GM12878 (cell line): ENCODE data around the gene EPB41L4A. TPM values are rescaled to one million over a fixed set of nuclear protein-coding genes. Genes with fewer than 3 reads are reported as not detected.

Source experiments
- ATAC-seq: fragments of 200-7000 bp; cut with Tn5 transposase; 3 replicates; pipeline ENCODE4 v1.9.1; 2020; ENCODE audit warnings: mild to moderate bottlenecking, moderate library complexity
- BruUV-seq: library from RNA; stranded (reverse); fragments of 400-500 nt; replicated peaks from 2 replicates; lab custom pipeline; 2021; lab: Mats Ljungman, UMichigan
- CTCF ChIA-PET: fragments of 300-600 bp; sonication (Branson Sonifier 250); formaldehyde crosslinking; extraction: SDS; loops from one replicate; lab custom pipeline; 2021; ENCODE audit warnings: inconsistent platforms; lab: Yijun Ruan, JAX
- POLR2A ChIA-PET: fragments of 350-600 bp; formaldehyde crosslinking; extraction: SDS; loops from one replicate; lab custom pipeline; 2021; ENCODE audit warnings: inconsistent platforms; lab: Charles Lee
- RAD21 ChIA-PET: fragments of 300-600 bp; sonication (Branson Sonifier 250); formaldehyde crosslinking; loops from one replicate; lab custom pipeline; 2023; ENCODE audit warnings: antibody characterized with exemption; ENCODE audit not compliant: unreplicated experiment; lab: Charles Lee
- SMC1A ChIA-PET: fragments of 300-600 bp; sonication (Branson Sonifier 250); formaldehyde crosslinking; loops from one replicate; lab custom pipeline; 2023; ENCODE audit not compliant: unreplicated experiment, uncharacterized antibody; lab: Charles Lee
- DNase-seq: peaks from one replicate; pipeline ENCODE4 v3.0.0-alpha.2; 2011; ENCODE audit warnings: low read depth, low spot score
- FAIRE-seq: peaks from 3 replicates; lab custom pipeline; 2011; peaks lifted over from hg19 to GRCh38; lab: Jason Lieb, UNC
- H2AFZ ChIP-seq: 2 replicates; pipeline ENCODE4 v1.6.0; 2011; ENCODE audit warnings: low read depth, low read length, control low read depth; ENCODE audit not compliant: control insufficient read depth
- H3K27ac ChIP-seq: 2 replicates; pipeline ENCODE4 v1.5.1; 2011; ENCODE audit warnings: control low read depth; ENCODE audit not compliant: control insufficient read depth, insufficient read depth
- H3K27me3 ChIP-seq, 2 experiments: replicated peaks in 1 of 2; 2 replicates each; pipeline versions ENCODE4 v1.6.0 to v1.6.1; 2011; ENCODE audit warnings: low read length in 1 of 2; ENCODE audit not compliant: control insufficient read depth in 2 of 2, insufficient read depth in 2 of 2
- H3K36me3 ChIP-seq, 2 experiments: 2 replicates each; pipeline ENCODE4 v1.5.1; 2011; ENCODE audit warnings: low read length in 1 of 2; ENCODE audit not compliant: control insufficient read depth in 2 of 2, insufficient read depth in 2 of 2
- H3K4me1 ChIP-seq: 2 replicates; pipeline ENCODE4 v1.6.1; 2011; ENCODE audit warnings: mild to moderate bottlenecking, low read length, moderate library complexity, mixed read lengths; ENCODE audit not compliant: control insufficient read depth, insufficient read depth
- H3K4me2 ChIP-seq: 2 replicates; pipeline ENCODE4 v1.6.0; 2011; ENCODE audit warnings: control low read depth; ENCODE audit not compliant: control insufficient read depth, insufficient read depth
- H3K4me3 ChIP-seq: fragments of 200-600 bp; sonication (generic); 2 replicates; pipeline ENCODE4 v1.5.1; 2016
- H3K79me2 ChIP-seq: 2 replicates; pipeline ENCODE4 v1.6.0; 2011; ENCODE audit warnings: low read length; ENCODE audit not compliant: control insufficient read depth, insufficient read depth
- H3K9ac ChIP-seq: 2 replicates; pipeline ENCODE4 v1.8.0; 2011; ENCODE audit warnings: low read length, control low read depth, mixed read lengths; ENCODE audit not compliant: control insufficient read depth, insufficient read depth
- H3K9me3 ChIP-seq: replicated peaks from 3 replicates; pipeline ENCODE4 v1.5.1; 2011; ENCODE audit warnings: mild to moderate bottlenecking, low read length; ENCODE audit not compliant: control insufficient read depth, insufficient read depth
- H4K20me1 ChIP-seq: 2 replicates; pipeline ENCODE4 v1.6.0; 2011; ENCODE audit not compliant: control insufficient read depth, insufficient read depth
- BRCA1 ChIP-seq: IDR thresholded peaks from 2 replicates; pipeline ENCODE4 v1.6.1; 2011; ENCODE audit warnings: low read depth, low read length, improper control_type of control experiment
- CBFB ChIP-seq: IDR thresholded peaks from 2 replicates; pipeline ENCODE4 v1.6.1; 2016; ENCODE audit warnings: antibody characterized with exemption, low read depth
- CHD1 ChIP-seq: IDR thresholded peaks from 2 replicates; pipeline ENCODE4 v1.6.1; 2012; ENCODE audit warnings: low read depth, low read length, improper control_type of control experiment
- CREM ChIP-seq: IDR thresholded peaks from 2 replicates; pipeline ENCODE4 v1.6.1; 2014; ENCODE audit warnings: antibody characterized with exemption, low read depth
- GABPA ChIP-seq: IDR thresholded peaks from 2 replicates; pipeline ENCODE4 v1.6.1; 2014; ENCODE audit warnings: antibody characterized with exemption, low read depth, mild to moderate bottlenecking, inconsistent platforms
- NFXL1 ChIP-seq: fragments of 450-650 bp; IDR thresholded peaks from 2 replicates; pipeline ENCODE4 v1.6.1; 2017; ENCODE audit warnings: antibody characterized with exemption, mild to moderate bottlenecking, borderline replicate concordance
- NR2C2 ChIP-seq: IDR thresholded peaks from 2 replicates; pipeline ENCODE4 v1.6.1; 2011; ENCODE audit warnings: borderline replicate concordance, low read depth; ENCODE audit not compliant: control insufficient read depth, insufficient read length
- SMC3 ChIP-seq: IDR thresholded peaks from 2 replicates; pipeline ENCODE4 v1.6.1; 2011; ENCODE audit warnings: low read length, improper control_type of control experiment, borderline replicate concordance
- TAF1 ChIP-seq: IDR thresholded peaks from 2 replicates; pipeline ENCODE4 v1.6.1; 2011; ENCODE audit warnings: mild to moderate bottlenecking, low read depth, low read length, borderline replicate concordance
- ZNF207 ChIP-seq: fragments of 450-650 bp; IDR thresholded peaks from 2 replicates; pipeline ENCODE4 v1.6.1; 2014; ENCODE audit warnings: antibody characterized with exemption, mild to moderate bottlenecking, borderline replicate concordance
- WGBS: methylation state at CpG from one replicate; pipeline ENCODE4 v1.1.6; 2016; ENCODE audit warnings: low lambda C conversion rate; ENCODE audit not compliant: insufficient replicate concordance, insufficient coverage; ENCODE audit errors: missing lambda C conversion rate; 5-methylcytosine and 5-hydroxymethylcytosine counted together
- in situ Hi-C: fragments of 300-500 bp; cut with MboI; formaldehyde crosslinking; loops from 9 replicates; pipeline ENCODE4 v1.14.3; 2018; ENCODE audit warnings: mixed read lengths
- intact Hi-C: fragments of 100-400 bp; cut with micrococcal nuclease; formaldehyde crosslinking; loops from one replicate; pipeline ENCODE4 v1.14.2; 2022; ENCODE audit not compliant: unreplicated experiment
- polyA plus RNA-seq, 11 experiments: library from polyadenylated mRNA; depleted of rRNA in 4 of 11; unstranded in 6 of 11; stranded (reverse) in 5 of 11; fragments of >200 nt; fragmentation: Nextera tagmentation in 4 of 11; fragmentation: Illumina TruSeq in 1 of 11; extraction: Ambion mirVana in 4 of 11; extraction: Trizol in 1 of 11; gene quantifications; 1 replicate in 1 of 11; 2 replicates in 10 of 11; pipeline versions ENCODE4 v1.2.1 to v1.2.3, GENCODE V29; 2011 to 2016; ENCODE audit warnings: inconsistent platforms in 2 of 11, missing spikeins in 2 of 11, low read depth in 1 of 11
- total RNA-seq, 4 experiments: library from RNA; depleted of rRNA in 3 of 4; stranded (reverse); fragments of >200 nt in 3 of 4; fragmentation: Illumina TruSeq in 1 of 4; extraction: Trizol in 1 of 4; gene quantifications; 2 replicates each; pipeline versions ENCODE4 v1.2.1 to v1.2.3, GENCODE V29; 2013 to 2021
- TF ChIP-seq, protein P1 (sequence below): fragments of 450-650 bp; IDR thresholded peaks from 2 replicates; pipeline ENCODE4 v1.6.1; 2017; ENCODE audit warnings: mild to moderate bottlenecking, moderate library complexity
- TF ChIP-seq, protein P2 (sequence below), 3 experiments: IDR thresholded peaks in 2 of 3; conservative IDR thresholded peaks in 1 of 3; 2 replicates each; pipeline ENCODE4 v1.5.1; 2011; ENCODE audit warnings: low read depth in 3 of 3, low read length in 3 of 3, mild to moderate bottlenecking in 3 of 3, control low read depth in 2 of 3, moderate library complexity in 2 of 3, inconsistent platforms in 1 of 3, mixed read lengths in 1 of 3; ENCODE audit not compliant: control insufficient read depth in 2 of 3, insufficient read depth in 1 of 3; ENCODE audit errors: extremely low read depth in 1 of 3
- TF ChIP-seq, protein P3 (sequence below): fragments of 150-350 bp; IDR thresholded peaks from 2 replicates; pipeline ENCODE4 v1.6.1; 2016; ENCODE audit warnings: low read depth, low read length
- TF ChIP-seq, protein P4 (sequence below): fragments of 450-650 bp; IDR thresholded peaks from 2 replicates; pipeline ENCODE4 v1.6.1; 2017; ENCODE audit warnings: borderline replicate concordance

Gene EPB41L4A
- total and polyA plus RNA-seq, 10 of the 15 experiments (the other 5 are each of a cell fraction or from before 2014, with no cell fraction given), result 0.10 to 0.67 (median 0.30) TPM

DNA sequence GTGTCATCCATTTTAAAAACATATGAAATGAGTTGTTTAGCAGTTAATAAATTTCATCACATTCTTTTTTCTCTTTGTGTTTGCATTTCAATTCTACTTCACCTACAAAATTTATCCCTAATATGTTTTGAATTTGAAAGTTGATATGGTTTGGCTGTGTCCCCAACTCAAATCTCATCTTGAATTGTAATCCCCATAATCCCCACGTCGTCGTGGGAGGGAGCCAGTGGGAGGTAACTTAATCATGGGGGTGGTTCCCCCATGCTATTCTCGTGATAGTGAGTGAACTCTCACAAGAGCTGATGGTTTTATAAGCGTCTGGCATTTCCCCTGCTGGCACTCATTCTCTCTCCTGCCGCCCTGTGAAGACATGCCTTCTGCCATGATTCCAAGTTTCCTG, 200.1 kb downstream of the EPB41L4A start:
- Histone ChIP-seq H3K9ac (no peak overlapping the region), H3K4me3 (no peak overlapping the region), H2AFZ (no peak overlapping the region), H3K9me3 (no peaks in the 10 kb centered on the region), H3K27me3 (no peaks in the 10 kb centered on the region), H4K20me1 (no peaks in the 10 kb centered on the region), H3K79me2 (no peaks in the 10 kb centered on the region), H3K36me3 (no peaks in the 10 kb centered on the region), H3K4me2 (no peak overlapping the region), H3K4me1 (no peaks in the 10 kb centered on the region), H3K27ac (no peak overlapping the region)
- ChIA-PET RAD21 (no interaction called here), CTCF (interaction anchor here (1.3 kb wide), 1 partner anchor 201 kb away, joined by 3 read pairs; no protein-coding TSS in a partner anchor), POLR2A (no interaction called here), SMC1A (no interaction called here)
- FAIRE-seq, result no peak
- no peak for DNase-seq
- BruUV-seq, result no TSS peak
- ATAC-seq, result no peak
- in situ Hi-C loops, result no loop called here
- WGBS, result 49% methylated on average over 6 of the region's 6 CpGs
- intact Hi-C loops, result no loop called here
- no peak for TF ChIP-seq CBFB
- TF ChIP-seq NR2C2, result no peak
- TF ChIP-seq, protein P1, sequence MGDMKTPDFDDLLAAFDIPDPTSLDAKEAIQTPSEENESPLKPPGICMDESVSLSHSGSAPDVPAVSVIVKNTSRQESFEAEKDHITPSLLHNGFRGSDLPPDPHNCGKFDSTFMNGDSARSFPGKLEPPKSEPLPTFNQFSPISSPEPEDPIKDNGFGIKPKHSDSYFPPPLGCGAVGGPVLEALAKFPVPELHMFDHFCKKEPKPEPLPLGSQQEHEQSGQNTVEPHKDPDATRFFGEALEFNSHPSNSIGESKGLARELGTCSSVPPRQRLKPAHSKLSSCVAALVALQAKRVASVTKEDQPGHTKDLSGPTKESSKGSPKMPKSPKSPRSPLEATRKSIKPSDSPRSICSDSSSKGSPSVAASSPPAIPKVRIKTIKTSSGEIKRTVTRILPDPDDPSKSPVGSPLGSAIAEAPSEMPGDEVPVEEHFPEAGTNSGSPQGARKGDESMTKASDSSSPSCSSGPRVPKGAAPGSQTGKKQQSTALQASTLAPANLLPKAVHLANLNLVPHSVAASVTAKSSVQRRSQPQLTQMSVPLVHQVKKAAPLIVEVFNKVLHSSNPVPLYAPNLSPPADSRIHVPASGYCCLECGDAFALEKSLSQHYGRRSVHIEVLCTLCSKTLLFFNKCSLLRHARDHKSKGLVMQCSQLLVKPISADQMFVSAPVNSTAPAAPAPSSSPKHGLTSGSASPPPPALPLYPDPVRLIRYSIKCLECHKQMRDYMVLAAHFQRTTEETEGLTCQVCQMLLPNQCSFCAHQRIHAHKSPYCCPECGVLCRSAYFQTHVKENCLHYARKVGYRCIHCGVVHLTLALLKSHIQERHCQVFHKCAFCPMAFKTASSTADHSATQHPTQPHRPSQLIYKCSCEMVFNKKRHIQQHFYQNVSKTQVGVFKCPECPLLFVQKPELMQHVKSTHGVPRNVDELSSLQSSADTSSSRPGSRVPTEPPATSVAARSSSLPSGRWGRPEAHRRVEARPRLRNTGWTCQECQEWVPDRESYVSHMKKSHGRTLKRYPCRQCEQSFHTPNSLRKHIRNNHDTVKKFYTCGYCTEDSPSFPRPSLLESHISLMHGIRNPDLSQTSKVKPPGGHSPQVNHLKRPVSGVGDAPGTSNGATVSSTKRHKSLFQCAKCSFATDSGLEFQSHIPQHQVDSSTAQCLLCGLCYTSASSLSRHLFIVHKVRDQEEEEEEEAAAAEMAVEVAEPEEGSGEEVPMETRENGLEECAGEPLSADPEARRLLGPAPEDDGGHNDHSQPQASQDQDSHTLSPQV, result no peak
- TF ChIP-seq, protein P2, sequence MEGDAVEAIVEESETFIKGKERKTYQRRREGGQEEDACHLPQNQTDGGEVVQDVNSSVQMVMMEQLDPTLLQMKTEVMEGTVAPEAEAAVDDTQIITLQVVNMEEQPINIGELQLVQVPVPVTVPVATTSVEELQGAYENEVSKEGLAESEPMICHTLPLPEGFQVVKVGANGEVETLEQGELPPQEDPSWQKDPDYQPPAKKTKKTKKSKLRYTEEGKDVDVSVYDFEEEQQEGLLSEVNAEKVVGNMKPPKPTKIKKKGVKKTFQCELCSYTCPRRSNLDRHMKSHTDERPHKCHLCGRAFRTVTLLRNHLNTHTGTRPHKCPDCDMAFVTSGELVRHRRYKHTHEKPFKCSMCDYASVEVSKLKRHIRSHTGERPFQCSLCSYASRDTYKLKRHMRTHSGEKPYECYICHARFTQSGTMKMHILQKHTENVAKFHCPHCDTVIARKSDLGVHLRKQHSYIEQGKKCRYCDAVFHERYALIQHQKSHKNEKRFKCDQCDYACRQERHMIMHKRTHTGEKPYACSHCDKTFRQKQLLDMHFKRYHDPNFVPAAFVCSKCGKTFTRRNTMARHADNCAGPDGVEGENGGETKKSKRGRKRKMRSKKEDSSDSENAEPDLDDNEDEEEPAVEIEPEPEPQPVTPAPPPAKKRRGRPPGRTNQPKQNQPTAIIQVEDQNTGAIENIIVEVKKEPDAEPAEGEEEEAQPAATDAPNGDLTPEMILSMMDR (IDR thresholded peaks at IDR 0.05 in 2 of 3, conservative IDR thresholded peaks at IDR 0.05 in 1 of 3; ENCODE audit: control insufficient read depth in 2 of 3, extremely low read depth in 1 of 3, insufficient read depth in 1 of 3, low read depth in 3 of 3, low read length in 3 of 3), result no peak
- TF ChIP-seq NFXL1, result no peak
- no peak for TF ChIP-seq CREM
- no peak for TF ChIP-seq ZNF207
- TF ChIP-seq, protein P3, sequence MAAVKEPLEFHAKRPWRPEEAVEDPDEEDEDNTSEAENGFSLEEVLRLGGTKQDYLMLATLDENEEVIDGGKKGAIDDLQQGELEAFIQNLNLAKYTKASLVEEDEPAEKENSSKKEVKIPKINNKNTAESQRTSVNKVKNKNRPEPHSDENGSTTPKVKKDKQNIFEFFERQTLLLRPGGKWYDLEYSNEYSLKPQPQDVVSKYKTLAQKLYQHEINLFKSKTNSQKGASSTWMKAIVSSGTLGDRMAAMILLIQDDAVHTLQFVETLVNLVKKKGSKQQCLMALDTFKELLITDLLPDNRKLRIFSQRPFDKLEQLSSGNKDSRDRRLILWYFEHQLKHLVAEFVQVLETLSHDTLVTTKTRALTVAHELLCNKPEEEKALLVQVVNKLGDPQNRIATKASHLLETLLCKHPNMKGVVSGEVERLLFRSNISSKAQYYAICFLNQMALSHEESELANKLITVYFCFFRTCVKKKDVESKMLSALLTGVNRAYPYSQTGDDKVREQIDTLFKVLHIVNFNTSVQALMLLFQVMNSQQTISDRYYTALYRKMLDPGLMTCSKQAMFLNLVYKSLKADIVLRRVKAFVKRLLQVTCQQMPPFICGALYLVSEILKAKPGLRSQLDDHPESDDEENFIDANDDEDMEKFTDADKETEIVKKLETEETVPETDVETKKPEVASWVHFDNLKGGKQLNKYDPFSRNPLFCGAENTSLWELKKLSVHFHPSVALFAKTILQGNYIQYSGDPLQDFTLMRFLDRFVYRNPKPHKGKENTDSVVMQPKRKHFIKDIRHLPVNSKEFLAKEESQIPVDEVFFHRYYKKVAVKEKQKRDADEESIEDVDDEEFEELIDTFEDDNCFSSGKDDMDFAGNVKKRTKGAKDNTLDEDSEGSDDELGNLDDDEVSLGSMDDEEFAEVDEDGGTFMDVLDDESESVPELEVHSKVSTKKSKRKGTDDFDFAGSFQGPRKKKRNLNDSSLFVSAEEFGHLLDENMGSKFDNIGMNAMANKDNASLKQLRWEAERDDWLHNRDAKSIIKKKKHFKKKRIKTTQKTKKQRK, result no peak
- TF ChIP-seq TAF1, result no peak
- TF ChIP-seq, protein P4, sequence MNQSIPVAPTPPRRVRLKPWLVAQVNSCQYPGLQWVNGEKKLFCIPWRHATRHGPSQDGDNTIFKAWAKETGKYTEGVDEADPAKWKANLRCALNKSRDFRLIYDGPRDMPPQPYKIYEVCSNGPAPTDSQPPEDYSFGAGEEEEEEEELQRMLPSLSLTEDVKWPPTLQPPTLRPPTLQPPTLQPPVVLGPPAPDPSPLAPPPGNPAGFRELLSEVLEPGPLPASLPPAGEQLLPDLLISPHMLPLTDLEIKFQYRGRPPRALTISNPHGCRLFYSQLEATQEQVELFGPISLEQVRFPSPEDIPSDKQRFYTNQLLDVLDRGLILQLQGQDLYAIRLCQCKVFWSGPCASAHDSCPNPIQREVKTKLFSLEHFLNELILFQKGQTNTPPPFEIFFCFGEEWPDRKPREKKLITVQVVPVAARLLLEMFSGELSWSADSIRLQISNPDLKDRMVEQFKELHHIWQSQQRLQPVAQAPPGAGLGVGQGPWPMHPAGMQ, result no peak
- TF ChIP-seq SMC3, result no peak
- no peak for TF ChIP-seq CHD1
- TF ChIP-seq GABPA, result no peak
- TF ChIP-seq BRCA1, result no peak
